HepG2 (cell line): ENCODE measurements around the gene SNAI1. TPM values are rescaled to one million over a fixed set of nuclear protein-coding genes. Genes with fewer than 3 reads are reported as not detected.

Source experiments
- CHD2 ChIP-seq: IDR thresholded peaks from 2 replicates; pipeline ENCODE4 v1.6.1; 2011; ENCODE audit warnings: low read depth, low read length, improper control_type of control experiment
- DR1 ChIP-seq: sonication (generic); formaldehyde crosslinking; IDR thresholded peaks from 2 replicates; pipeline ENCODE4 v1.8.0; 2021; ENCODE audit warnings: mild to moderate bottlenecking, missing genetic modification reagents, inconsistent platforms
- ESRRA ChIP-seq: sonication (generic); formaldehyde crosslinking; IDR thresholded peaks from 2 replicates; pipeline ENCODE4 v1.5.1; 2020; ENCODE audit warnings: mild to moderate bottlenecking, low read depth, missing genetic modification reagents
- FOXO1 ChIP-seq: sonication (generic); formaldehyde crosslinking; IDR thresholded peaks from 2 replicates; pipeline ENCODE4 v1.4.0; 2020; ENCODE audit warnings: missing genetic modification reagents
- GATA4 ChIP-seq: sonication (generic); IDR thresholded peaks from 2 replicates; pipeline ENCODE4 v1.6.1; 2016; ENCODE audit warnings: antibody characterized with exemption, low read depth, borderline replicate concordance
- MAZ ChIP-seq, 2 experiments: sonication (generic) in 1 of 2; formaldehyde crosslinking in 1 of 2; IDR thresholded peaks; 2 replicates each; pipeline versions ENCODE4 v1.5.0 to v1.6.1; 2012 to 2020; ENCODE audit warnings: low read depth in 2 of 2, mild to moderate bottlenecking in 2 of 2, borderline replicate concordance in 1 of 2, improper control_type of control experiment in 1 of 2, low read length in 1 of 2, missing genetic modification reagents in 1 of 2, moderate library complexity in 1 of 2
- NFRKB ChIP-seq: fragments of 450-650 bp; IDR thresholded peaks from 2 replicates; pipeline ENCODE4 v1.6.1; 2017
- RAD21 ChIP-seq: fragments of 450-650 bp; formaldehyde crosslinking; IDR thresholded peaks from 2 replicates; pipeline ENCODE4 v1.5.0; 2020; ENCODE audit warnings: mild to moderate bottlenecking
- SOX13 ChIP-seq, 3 experiments: fragments of 450-650 bp in 1 of 3; sonication (generic) in 1 of 3; formaldehyde crosslinking in 1 of 3; IDR thresholded peaks in 2 of 3; conservative IDR thresholded peaks in 1 of 3; 2 replicates each; pipeline versions ENCODE4 v1.5.0 to v1.6.1; 2016 to 2020; ENCODE audit warnings: antibody characterized with exemption in 1 of 3, mild to moderate bottlenecking in 1 of 3, missing compliant biosample characterization in 1 of 3, missing genetic modification reagents in 1 of 3, moderate library complexity in 1 of 3
- ZC3H4 ChIP-seq: sonication (generic); formaldehyde crosslinking; IDR thresholded peaks from 2 replicates; pipeline ENCODE4 v1.4.0; 2020; ENCODE audit warnings: missing genetic modification reagents, borderline replicate concordance
- ZFP90 ChIP-seq: sonication (generic); formaldehyde crosslinking; IDR thresholded peaks from 2 replicates; pipeline ENCODE4 v1.8.0; 2022; ENCODE audit warnings: missing genetic modification reagents, mild to moderate bottlenecking, inconsistent platforms, borderline replicate concordance
- ZNF496 ChIP-seq: sonication (generic); formaldehyde crosslinking; IDR thresholded peaks from 2 replicates; pipeline ENCODE4 v1.8.1; 2023; ENCODE audit warnings: mild to moderate bottlenecking, moderate library complexity, missing genetic modification reagents; ENCODE audit not compliant: insufficient replicate concordance
- ZNF501 ChIP-seq: sonication (generic); formaldehyde crosslinking; IDR thresholded peaks from 2 replicates; pipeline ENCODE4 v1.5.1; 2020; ENCODE audit warnings: mild to moderate bottlenecking, moderate library complexity, missing genetic modification reagents
- ZNF589 ChIP-seq: sonication (generic); formaldehyde crosslinking; conservative IDR thresholded peaks from 2 replicates; pipeline ENCODE4 v1.8.0; 2022; ENCODE audit warnings: mild to moderate bottlenecking, moderate library complexity, missing genetic modification reagents
- ZNF629 ChIP-seq: sonication (generic); formaldehyde crosslinking; conservative IDR thresholded peaks from 2 replicates; pipeline ENCODE4 v1.5.0; 2020; ENCODE audit warnings: missing genetic modification reagents
- ZNF777 ChIP-seq: sonication (generic); formaldehyde crosslinking; IDR thresholded peaks from 2 replicates; pipeline ENCODE4 v1.4.0; 2020; ENCODE audit warnings: missing genetic modification reagents
- polyA plus RNA-seq, 8 experiments: library from polyadenylated mRNA; depleted of rRNA in 3 of 8; stranded (reverse) in 7 of 8; unstranded in 1 of 8; fragments of >200 nt; fragmentation: Illumina TruSeq in 4 of 8; extraction: Trizol in 4 of 8; gene quantifications; 2 replicates each; pipeline versions ENCODE4 v1.2.1 to v1.2.3, GENCODE V29; 2011 to 2016; ENCODE audit warnings: low read depth in 4 of 8, missing spikeins in 1 of 8, mixed read lengths in 1 of 8; ENCODE audit not compliant: insufficient read depth in 1 of 8
- total RNA-seq, 5 experiments: library from RNA; depleted of rRNA; stranded (reverse); fragments of >200 nt; fragmentation: Illumina TruSeq; extraction: Trizol; gene quantifications; 2 replicates each; pipeline ENCODE4 v1.2.3, GENCODE V29; 2016; ENCODE audit warnings: low read depth in 1 of 5
- TF ChIP-seq, protein P1 (sequence below): sonication (generic); formaldehyde crosslinking; IDR thresholded peaks from 2 replicates; pipeline ENCODE4 v1.5.0; 2020; ENCODE audit warnings: missing genetic modification reagents, mild to moderate bottlenecking, borderline replicate concordance
- TF ChIP-seq, protein P2 (sequence below): sonication (generic); formaldehyde crosslinking; IDR thresholded peaks from 2 replicates; pipeline ENCODE4 v1.4.0; 2020; ENCODE audit warnings: mild to moderate bottlenecking, missing genetic modification reagents
- TF ChIP-seq, protein P3 (sequence below): sonication (generic); formaldehyde crosslinking; IDR thresholded peaks from 2 replicates; pipeline ENCODE4 v1.4.0; 2020; ENCODE audit warnings: mild to moderate bottlenecking, missing genetic modification reagents
- TF ChIP-seq, protein P4 (sequence below): sonication (generic); formaldehyde crosslinking; IDR thresholded peaks from 2 replicates; pipeline ENCODE4 v1.5.0; 2020; ENCODE audit warnings: missing genetic modification reagents

Gene SNAI1
- total and polyA plus RNA-seq, 2 of the 13 experiments (the other 11 are each of a cell fraction or from before 2014, with no cell fraction given) = 1.3 to 1.4 TPM

DNA sequence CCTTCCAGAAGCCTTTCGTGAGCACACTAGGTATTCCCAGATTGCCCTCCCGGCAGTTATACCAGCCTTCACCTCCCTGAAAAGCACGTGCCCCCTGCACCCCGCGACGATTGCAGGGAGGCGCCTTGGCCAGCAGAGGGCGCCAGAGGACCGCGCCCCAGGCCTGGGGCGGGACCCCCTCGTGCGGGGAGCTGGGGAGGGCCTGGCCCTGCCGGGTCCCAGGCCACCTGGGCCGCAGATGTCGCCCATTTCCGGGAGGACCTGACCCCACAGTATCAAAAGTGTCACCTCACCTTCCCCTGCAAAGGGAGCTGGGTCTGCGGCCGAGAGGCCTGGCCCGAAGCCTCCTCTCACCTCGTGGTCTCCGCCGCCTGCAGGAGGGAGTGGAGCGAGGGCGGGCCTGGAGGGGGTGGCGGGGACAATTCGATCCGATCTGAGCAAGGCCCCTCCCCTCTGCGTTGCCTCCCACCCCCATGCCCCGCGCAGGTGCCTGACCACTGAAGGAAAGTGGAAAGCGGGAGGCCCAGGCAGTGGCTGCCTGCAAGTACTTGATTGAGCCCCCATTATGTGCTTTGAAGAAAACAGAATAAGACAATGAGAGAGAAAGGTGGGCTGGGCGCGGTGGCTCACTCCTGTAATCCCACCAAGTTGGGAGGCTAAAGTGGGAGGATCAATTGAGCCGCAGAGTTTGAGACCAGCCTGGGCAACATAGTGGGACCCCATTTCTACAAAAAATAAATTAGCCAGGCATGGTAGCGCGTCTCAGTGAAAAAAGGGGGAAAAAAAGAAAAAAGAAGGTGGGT is 3.5 kb upstream of the SNAI1 start (continued):
- TF ChIP-seq GATA4 (no peak), CHD2 (0 out of 2 replicates have a peak, but pooled peaks have one; percentile 28), ZNF496 (CRISPR knock-in tag) (no peak), NFRKB (no peak), ESRRA (CRISPR knock-in tag) (peak; percentile 63), MAZ (IDR thresholded peaks at IDR 0.05; ENCODE audit: borderline replicate concordance, low read depth, low read length) (peak; percentile 86), MAZ (CRISPR knock-in tag; IDR thresholded peaks at IDR 0.05; ENCODE audit: low read depth) (peak; percentile 95), ZNF777 (CRISPR knock-in tag) (peak; percentile 68), ZNF629 (peak; percentile 39; the same call in 1 of the 2 replicates), ZNF589 (peak; percentile 88; the same call in 1 of the 2 replicates), SOX13 (IDR thresholded peaks at IDR 0.05) (no peak), SOX13 (CRISPR knock-in tag; conservative IDR thresholded peaks at IDR 0.05 in 1 of 2, IDR thresholded peaks at IDR 0.05 in 1 of 2) (peak in 1 of 2 experiments; percentile 59; a peak in 2 of 4 replicates), FOXO1 (CRISPR knock-in tag) (peak; percentile 80), ZFP90 (CRISPR knock-in tag) (peak; percentile 92), RAD21 (CRISPR knock-in tag) (peak; percentile 100), DR1 (CRISPR knock-in tag) (0 out of 2 replicates have a peak, but pooled peaks have one; percentile 54), ZNF501 (CRISPR knock-in tag) (peak; percentile 96), ZC3H4 (CRISPR knock-in tag) (no peak; the same call in 1 of the 2 replicates)
- TF ChIP-seq, protein P1, sequence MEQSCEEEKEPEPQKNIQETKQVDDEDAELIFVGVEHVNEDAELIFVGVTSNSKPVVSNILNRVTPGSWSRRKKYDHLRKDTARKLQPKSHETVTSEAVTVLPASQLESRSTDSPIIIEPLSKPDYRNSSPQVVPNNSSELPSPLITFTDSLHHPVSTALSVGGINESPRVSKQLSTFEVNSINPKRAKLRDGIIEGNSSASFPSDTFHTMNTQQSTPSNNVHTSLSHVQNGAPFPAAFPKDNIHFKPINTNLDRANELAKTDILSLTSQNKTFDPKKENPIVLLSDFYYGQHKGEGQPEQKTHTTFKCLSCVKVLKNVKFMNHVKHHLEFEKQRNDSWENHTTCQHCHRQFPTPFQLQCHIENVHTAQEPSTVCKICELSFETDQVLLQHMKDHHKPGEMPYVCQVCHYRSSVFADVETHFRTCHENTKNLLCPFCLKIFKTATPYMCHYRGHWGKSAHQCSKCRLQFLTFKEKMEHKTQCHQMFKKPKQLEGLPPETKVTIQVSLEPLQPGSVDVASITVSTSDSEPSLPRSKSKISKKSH (CRISPR knock-in tag) = peak; percentile 92
- TF ChIP-seq, protein P2, sequence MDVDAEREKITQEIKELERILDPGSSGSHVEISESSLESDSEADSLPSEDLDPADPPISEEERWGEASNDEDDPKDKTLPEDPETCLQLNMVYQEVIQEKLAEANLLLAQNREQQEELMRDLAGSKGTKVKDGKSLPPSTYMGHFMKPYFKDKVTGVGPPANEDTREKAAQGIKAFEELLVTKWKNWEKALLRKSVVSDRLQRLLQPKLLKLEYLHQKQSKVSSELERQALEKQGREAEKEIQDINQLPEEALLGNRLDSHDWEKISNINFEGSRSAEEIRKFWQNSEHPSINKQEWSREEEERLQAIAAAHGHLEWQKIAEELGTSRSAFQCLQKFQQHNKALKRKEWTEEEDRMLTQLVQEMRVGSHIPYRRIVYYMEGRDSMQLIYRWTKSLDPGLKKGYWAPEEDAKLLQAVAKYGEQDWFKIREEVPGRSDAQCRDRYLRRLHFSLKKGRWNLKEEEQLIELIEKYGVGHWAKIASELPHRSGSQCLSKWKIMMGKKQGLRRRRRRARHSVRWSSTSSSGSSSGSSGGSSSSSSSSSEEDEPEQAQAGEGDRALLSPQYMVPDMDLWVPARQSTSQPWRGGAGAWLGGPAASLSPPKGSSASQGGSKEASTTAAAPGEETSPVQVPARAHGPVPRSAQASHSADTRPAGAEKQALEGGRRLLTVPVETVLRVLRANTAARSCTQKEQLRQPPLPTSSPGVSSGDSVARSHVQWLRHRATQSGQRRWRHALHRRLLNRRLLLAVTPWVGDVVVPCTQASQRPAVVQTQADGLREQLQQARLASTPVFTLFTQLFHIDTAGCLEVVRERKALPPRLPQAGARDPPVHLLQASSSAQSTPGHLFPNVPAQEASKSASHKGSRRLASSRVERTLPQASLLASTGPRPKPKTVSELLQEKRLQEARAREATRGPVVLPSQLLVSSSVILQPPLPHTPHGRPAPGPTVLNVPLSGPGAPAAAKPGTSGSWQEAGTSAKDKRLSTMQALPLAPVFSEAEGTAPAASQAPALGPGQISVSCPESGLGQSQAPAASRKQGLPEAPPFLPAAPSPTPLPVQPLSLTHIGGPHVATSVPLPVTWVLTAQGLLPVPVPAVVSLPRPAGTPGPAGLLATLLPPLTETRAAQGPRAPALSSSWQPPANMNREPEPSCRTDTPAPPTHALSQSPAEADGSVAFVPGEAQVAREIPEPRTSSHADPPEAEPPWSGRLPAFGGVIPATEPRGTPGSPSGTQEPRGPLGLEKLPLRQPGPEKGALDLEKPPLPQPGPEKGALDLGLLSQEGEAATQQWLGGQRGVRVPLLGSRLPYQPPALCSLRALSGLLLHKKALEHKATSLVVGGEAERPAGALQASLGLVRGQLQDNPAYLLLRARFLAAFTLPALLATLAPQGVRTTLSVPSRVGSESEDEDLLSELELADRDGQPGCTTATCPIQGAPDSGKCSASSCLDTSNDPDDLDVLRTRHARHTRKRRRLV (CRISPR knock-in tag) = peak; percentile 58; the same call in 1 of the 2 replicates
- TF ChIP-seq, protein P3, sequence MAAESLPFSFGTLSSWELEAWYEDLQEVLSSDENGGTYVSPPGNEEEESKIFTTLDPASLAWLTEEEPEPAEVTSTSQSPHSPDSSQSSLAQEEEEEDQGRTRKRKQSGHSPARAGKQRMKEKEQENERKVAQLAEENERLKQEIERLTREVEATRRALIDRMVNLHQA (CRISPR knock-in tag) = no peak
- TF ChIP-seq, protein P4, sequence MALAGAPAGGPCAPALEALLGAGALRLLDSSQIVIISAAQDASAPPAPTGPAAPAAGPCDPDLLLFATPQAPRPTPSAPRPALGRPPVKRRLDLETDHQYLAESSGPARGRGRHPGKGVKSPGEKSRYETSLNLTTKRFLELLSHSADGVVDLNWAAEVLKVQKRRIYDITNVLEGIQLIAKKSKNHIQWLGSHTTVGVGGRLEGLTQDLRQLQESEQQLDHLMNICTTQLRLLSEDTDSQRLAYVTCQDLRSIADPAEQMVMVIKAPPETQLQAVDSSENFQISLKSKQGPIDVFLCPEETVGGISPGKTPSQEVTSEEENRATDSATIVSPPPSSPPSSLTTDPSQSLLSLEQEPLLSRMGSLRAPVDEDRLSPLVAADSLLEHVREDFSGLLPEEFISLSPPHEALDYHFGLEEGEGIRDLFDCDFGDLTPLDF = peak; percentile 66
